DND-41 (cell line): ENCODE measurements around the gene ETFA.

Experiments
- ATAC-seq: fragments of 200-7000 bp; cut with Tn5 transposase; 3 replicates; pipeline ENCODE4 v1.9.1; 2021; ENCODE audit warnings: low read depth; ENCODE audit not compliant: insufficient read depth
- DNase-seq: peaks from one replicate; pipeline ENCODE4 v3.0.0-alpha.2; 2020
- H2AFZ ChIP-seq: 2 replicates; pipeline ENCODE4 v1.6.0; 2012; ENCODE audit warnings: low read depth, low read length
- H3K27ac ChIP-seq: 2 replicates; pipeline ENCODE4 v1.5.1; 2012; ENCODE audit warnings: low read length, inconsistent platforms
- H3K27me3 ChIP-seq: fragments of 200-600 bp; sonication (generic); 2 replicates; pipeline ENCODE4 v1.6.0; 2012; ENCODE audit warnings: low read length, mild to moderate bottlenecking, inconsistent platforms; ENCODE audit not compliant: insufficient read depth, poor library complexity
- H3K36me3 ChIP-seq: 2 replicates; pipeline ENCODE4 v1.5.1; 2012; ENCODE audit warnings: low read length, inconsistent platforms; ENCODE audit not compliant: insufficient read depth
- H3K4me1 ChIP-seq: 2 replicates; pipeline ENCODE4 v1.5.1; 2012; ENCODE audit warnings: mild to moderate bottlenecking, low read length; ENCODE audit not compliant: insufficient read depth
- H3K4me2 ChIP-seq: 2 replicates; pipeline ENCODE4 v1.6.0; 2012; ENCODE audit warnings: mild to moderate bottlenecking, moderate library complexity, low read length, inconsistent platforms; ENCODE audit not compliant: insufficient read depth
- H3K4me3 ChIP-seq, 2 experiments: fragments of 200-600 bp in 1 of 2; shearing (Covaris generic) in 1 of 2; 2 replicates each; pipeline ENCODE4 v1.5.1; 2012 to 2016; ENCODE audit warnings: inconsistent platforms in 2 of 2, low read length in 2 of 2, mild to moderate bottlenecking in 2 of 2, low read depth in 1 of 2, moderate library complexity in 1 of 2
- H3K79me2 ChIP-seq: 2 replicates; pipeline ENCODE4 v1.6.0; 2012; ENCODE audit warnings: low read length, inconsistent platforms; ENCODE audit not compliant: insufficient read depth
- H3K9ac ChIP-seq: 2 replicates; pipeline ENCODE4 v1.6.0; 2012; ENCODE audit warnings: low read depth, mild to moderate bottlenecking, inconsistent platforms, low read length, moderate library complexity
- H3K9me3 ChIP-seq: 2 replicates; pipeline ENCODE4 v1.5.1; 2012; ENCODE audit warnings: low read length, moderate library complexity, mild to moderate bottlenecking, inconsistent platforms; ENCODE audit not compliant: insufficient read depth, severe bottlenecking
- H4K20me1 ChIP-seq: 2 replicates; pipeline ENCODE4 v1.6.0; 2012; ENCODE audit warnings: low read length; ENCODE audit not compliant: insufficient read depth
- EZH2 ChIP-seq: IDR thresholded peaks from 3 replicates; pipeline ENCODE4 v1.6.1; 2012; ENCODE audit warnings: borderline replicate concordance, low read depth, mild to moderate bottlenecking, moderate library complexity, low read length, inconsistent platforms; ENCODE audit not compliant: severe bottlenecking
- TF ChIP-seq, protein P1 (sequence below): IDR thresholded peaks from 2 replicates; pipeline ENCODE4 v1.5.1; 2012; ENCODE audit warnings: borderline replicate concordance, low read length, moderate library complexity, mild to moderate bottlenecking; ENCODE audit not compliant: poor library complexity, severe bottlenecking; ENCODE audit errors: extremely low read depth

The ETFA gene

DNA sequence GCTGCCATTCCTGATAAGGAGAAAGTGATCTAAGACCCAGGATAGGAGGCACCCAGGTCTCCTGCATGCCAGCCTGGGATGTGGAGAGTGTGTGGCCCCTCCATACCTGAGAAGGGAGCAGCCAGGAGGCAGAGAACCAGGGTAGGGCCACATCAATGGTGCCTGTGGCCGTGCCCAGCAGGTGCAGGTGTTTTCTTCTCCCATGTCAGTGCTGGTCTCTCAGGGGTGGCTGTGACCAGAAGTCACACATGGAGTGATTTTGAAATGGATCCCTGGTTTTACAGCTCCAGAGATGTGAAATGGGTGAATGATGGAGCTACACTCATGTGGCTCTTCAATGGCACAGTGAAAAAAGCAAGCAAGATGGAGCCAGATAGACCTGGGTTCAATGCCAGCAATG, 22.0 kb upstream of the ETFA start:
- H2AFZ ChIP-seq: no peak overlapping the region
- H3K4me1 ChIP-seq: no peaks in the 10 kb centered on the region
- H4K20me1 ChIP-seq: no peaks in the 10 kb centered on the region
- H3K4me3 ChIP-seq: no peak overlapping the region
- H3K27ac ChIP-seq: no peak overlapping the region
- TF ChIP-seq, protein P1, sequence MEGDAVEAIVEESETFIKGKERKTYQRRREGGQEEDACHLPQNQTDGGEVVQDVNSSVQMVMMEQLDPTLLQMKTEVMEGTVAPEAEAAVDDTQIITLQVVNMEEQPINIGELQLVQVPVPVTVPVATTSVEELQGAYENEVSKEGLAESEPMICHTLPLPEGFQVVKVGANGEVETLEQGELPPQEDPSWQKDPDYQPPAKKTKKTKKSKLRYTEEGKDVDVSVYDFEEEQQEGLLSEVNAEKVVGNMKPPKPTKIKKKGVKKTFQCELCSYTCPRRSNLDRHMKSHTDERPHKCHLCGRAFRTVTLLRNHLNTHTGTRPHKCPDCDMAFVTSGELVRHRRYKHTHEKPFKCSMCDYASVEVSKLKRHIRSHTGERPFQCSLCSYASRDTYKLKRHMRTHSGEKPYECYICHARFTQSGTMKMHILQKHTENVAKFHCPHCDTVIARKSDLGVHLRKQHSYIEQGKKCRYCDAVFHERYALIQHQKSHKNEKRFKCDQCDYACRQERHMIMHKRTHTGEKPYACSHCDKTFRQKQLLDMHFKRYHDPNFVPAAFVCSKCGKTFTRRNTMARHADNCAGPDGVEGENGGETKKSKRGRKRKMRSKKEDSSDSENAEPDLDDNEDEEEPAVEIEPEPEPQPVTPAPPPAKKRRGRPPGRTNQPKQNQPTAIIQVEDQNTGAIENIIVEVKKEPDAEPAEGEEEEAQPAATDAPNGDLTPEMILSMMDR: no peak
- no peak for TF ChIP-seq EZH2
- no peaks in the 10 kb centered on the region for H3K36me3 ChIP-seq
- no peaks in the 10 kb centered on the region for H3K79me2 ChIP-seq
- no peak for DNase-seq
- H3K9ac ChIP-seq: no peak overlapping the region
- no peak overlapping the region for H3K4me2 ChIP-seq
- H3K9me3 ChIP-seq: no peaks in the 10 kb centered on the region
- no peaks in the 10 kb centered on the region for H3K27me3 ChIP-seq
- ATAC-seq: no peak

DNA sequence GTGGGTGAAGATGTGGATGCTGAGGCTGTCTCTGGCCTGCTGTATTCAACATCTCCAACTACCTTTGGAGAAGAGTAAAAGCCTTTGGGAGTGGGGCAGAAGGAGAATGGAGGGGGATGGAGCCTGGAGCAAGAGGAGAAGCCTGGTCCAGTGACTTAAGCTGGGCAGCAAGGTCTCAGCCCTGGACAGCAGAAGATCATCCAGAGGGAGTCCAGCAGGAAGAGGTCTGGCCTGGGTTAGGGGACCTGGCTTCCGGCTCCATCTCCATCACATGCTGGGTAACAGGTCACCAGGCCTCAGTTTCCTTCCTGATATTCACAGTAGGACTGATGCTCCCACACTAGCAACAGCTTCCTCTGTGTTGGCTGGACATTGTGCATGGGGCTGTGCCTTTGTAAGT, 21.5 kb upstream of the ETFA start:
- Histone ChIP-seq H3K4me2 (no peak overlapping the region), H3K9me3 (no peaks in the 10 kb centered on the region), H3K4me3 (no peak overlapping the region), H4K20me1 (no peaks in the 10 kb centered on the region), H2AFZ (no peak overlapping the region), H3K27ac (no peak overlapping the region), H3K9ac (no peak overlapping the region), H3K79me2 (no peaks in the 10 kb centered on the region), H3K27me3 (no peaks in the 10 kb centered on the region), H3K4me1 (no peaks in the 10 kb centered on the region), H3K36me3 (no peaks in the 10 kb centered on the region)
- ATAC-seq: no peak
- no peak for DNase-seq
- TF ChIP-seq, protein P1: no peak
- no peak for TF ChIP-seq EZH2

DNA sequence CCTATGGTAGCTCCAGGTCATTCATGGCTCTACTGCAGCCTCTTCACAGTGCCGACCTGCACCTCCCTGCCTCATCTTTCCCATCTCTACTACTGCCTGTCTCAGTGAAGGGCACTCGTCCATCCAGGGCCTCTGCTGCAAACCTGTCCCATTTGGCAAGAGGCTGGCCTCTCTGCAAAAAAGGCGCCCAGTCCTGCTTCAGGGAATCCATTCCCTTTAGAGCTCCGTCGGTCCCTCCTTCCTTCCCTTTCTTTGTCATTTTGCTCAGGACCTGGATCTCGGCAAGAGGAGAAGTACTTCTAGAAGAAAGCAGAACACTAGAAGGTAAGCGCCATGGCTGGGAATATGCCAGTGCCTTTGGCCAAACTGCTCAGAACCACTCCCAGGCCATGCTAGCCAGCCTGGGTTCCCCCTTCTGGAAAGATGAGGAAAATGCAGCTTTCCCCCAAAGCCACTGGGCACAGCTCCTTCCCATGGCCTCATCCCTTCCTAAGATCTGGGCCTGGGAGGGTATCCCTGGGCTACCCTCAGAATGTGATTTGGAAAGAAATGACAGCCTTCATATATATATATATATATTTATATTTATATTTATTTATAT, 18.9 kb upstream of the ETFA start:
- no peak for TF ChIP-seq EZH2
- TF ChIP-seq, protein P1: peak; percentile 43
- Histone ChIP-seq H3K36me3 (no peaks in the 10 kb centered on the region), H4K20me1 (no peaks in the 10 kb centered on the region), H3K79me2 (no peaks in the 10 kb centered on the region), H3K4me2 (no peak overlapping the region), H3K4me1 (no peaks in the 10 kb centered on the region), H2AFZ (no peak overlapping the region), H3K4me3 (no peak overlapping the region), H3K27me3 (no peaks in the 10 kb centered on the region), H3K9ac (no peak overlapping the region), H3K9me3 (no peaks in the 10 kb centered on the region), H3K27ac (no peak overlapping the region)
- DNase-seq (no peak), ATAC-seq (no peak)
